RPMI7951 (cell line): ENCODE results near the gene TAS2R10. TPM values are rescaled to one million over a fixed set of nuclear protein-coding genes. Genes with fewer than 3 reads are reported as not detected.

Experiments
- DNase-seq: peaks from one replicate; pipeline ENCODE4 v3.0.0-alpha.2; 2012; ENCODE audit warnings: low read depth
- total RNA-seq: library from RNA; depleted of rRNA; stranded (reverse); fragments of >200 nt; shearing (Covaris generic); gene quantifications from 2 replicates; pipeline ENCODE4 v1.2.3, GENCODE V29; 2014; rRNA removed

The TAS2R10 gene
- total RNA-seq, 1 experiment from 2014 or later = 0.60 TPM

- no peak for DNase-seq
These were observed 47.1 kb downstream of the TAS2R10 start for GRCh38 chr12:10779103-10779502.

Other genes with a start within 250 kb of the TAS2R10 start
- gene MAGOHB, start 212.7 kb downstream of the TAS2R10 start, total RNA-seq = 53.4 and 69.1 TPM in 2 replicates
- gene STYK1, start 152.3 kb downstream of the TAS2R10 start, total RNA-seq = 0.68 and 0.84 TPM in 2 replicates
- gene YBX3, start 103.0 kb downstream of the TAS2R10 start, total RNA-seq = 36.4 and 44.9 TPM in 2 replicates
- gene TAS2R7, start 23.7 kb downstream of the TAS2R10 start, total RNA-seq = not detected in 2 replicates
- 0.20 TPM in 1 of 2 replicates, not detected in the other for gene TAS2R8, start 19.1 kb downstream of the TAS2R10 start, total RNA-seq
- gene TAS2R9, start 16.2 kb downstream of the TAS2R10 start, total RNA-seq = not detected in 2 replicates
- 1.3 and 2.2 TPM in 2 replicates for gene PRR4, start 23.1 kb upstream of the TAS2R10 start, total RNA-seq
- 3.5 and 10.7 TPM in 2 replicates for gene PRH1, start 57.9 kb upstream of the TAS2R10 start, total RNA-seq
- gene TAS2R13, start 83.2 kb upstream of the TAS2R10 start, total RNA-seq = 0.20 and 0.48 TPM in 2 replicates
- not detected in 2 replicates for gene PRH2, start 102.9 kb upstream of the TAS2R10 start, total RNA-seq
- gene TAS2R14, start 112.9 kb upstream of the TAS2R10 start, total RNA-seq = 0.98 and 1.9 TPM in 2 replicates
- gene TAS2R50, start 160.6 kb upstream of the TAS2R10 start, total RNA-seq = 0.20 and 0.24 TPM in 2 replicates
- gene TAS2R20, start 171.9 kb upstream of the TAS2R10 start, total RNA-seq = 0.24 and 0.68 TPM in 2 replicates
- 0.24 TPM in 1 of 2 replicates, not detected in the other for gene TAS2R19, start 196.3 kb upstream of the TAS2R10 start, total RNA-seq
- 1.1 and 1.2 TPM in 2 replicates for gene TAS2R31, start 205.0 kb upstream of the TAS2R10 start, total RNA-seq
- gene TAS2R46, start 235.9 kb upstream of the TAS2R10 start, total RNA-seq = not detected in 2 replicates